IPS DF 6.9 (cell line): Measurements from ENCODE around the gene TMEM258.

Experiments used
- DNase-seq: peaks from one replicate; pipeline ENCODE4 v3.0.0-alpha.2; 2013; ENCODE audit warnings: low read depth, low spot score
- H3K27ac ChIP-seq: one replicate; pipeline ENCODE4 v1.5.1; 2013; ENCODE audit warnings: low read length, control low read depth
- H3K27me3 ChIP-seq: 2 replicates; pipeline ENCODE4 v1.6.1; 2013; ENCODE audit warnings: mild to moderate bottlenecking, low read length; ENCODE audit not compliant: control insufficient read depth, insufficient read depth
- H3K36me3 ChIP-seq: 2 replicates; pipeline ENCODE4 v1.6.1; 2013; ENCODE audit warnings: low read length; ENCODE audit not compliant: control insufficient read depth, insufficient read depth
- H3K4me1 ChIP-seq: 2 replicates; pipeline ENCODE4 v1.6.1; 2013; ENCODE audit warnings: low read length; ENCODE audit not compliant: control insufficient read depth, insufficient read depth
- H3K4me3 ChIP-seq: 2 replicates; pipeline ENCODE4 v1.5.1; 2013; ENCODE audit warnings: mild to moderate bottlenecking, low read length
- H3K9me3 ChIP-seq: 2 replicates; pipeline ENCODE4 v1.6.1; 2013; ENCODE audit warnings: low read length, inconsistent platforms; ENCODE audit not compliant: control insufficient read depth, insufficient read depth
- WGBS: extraction: QIAGEN DNeasy Blood & Tissue Kit; methylation state at CpG from one replicate; pipeline ENCODE4 v1.1.7; 2013; ENCODE audit warnings: mixed read lengths, missing lambda C conversion rate; ENCODE audit not compliant: insufficient read length, insufficient coverage; 5-methylcytosine and 5-hydroxymethylcytosine counted together

Gene TMEM258

DNA sequence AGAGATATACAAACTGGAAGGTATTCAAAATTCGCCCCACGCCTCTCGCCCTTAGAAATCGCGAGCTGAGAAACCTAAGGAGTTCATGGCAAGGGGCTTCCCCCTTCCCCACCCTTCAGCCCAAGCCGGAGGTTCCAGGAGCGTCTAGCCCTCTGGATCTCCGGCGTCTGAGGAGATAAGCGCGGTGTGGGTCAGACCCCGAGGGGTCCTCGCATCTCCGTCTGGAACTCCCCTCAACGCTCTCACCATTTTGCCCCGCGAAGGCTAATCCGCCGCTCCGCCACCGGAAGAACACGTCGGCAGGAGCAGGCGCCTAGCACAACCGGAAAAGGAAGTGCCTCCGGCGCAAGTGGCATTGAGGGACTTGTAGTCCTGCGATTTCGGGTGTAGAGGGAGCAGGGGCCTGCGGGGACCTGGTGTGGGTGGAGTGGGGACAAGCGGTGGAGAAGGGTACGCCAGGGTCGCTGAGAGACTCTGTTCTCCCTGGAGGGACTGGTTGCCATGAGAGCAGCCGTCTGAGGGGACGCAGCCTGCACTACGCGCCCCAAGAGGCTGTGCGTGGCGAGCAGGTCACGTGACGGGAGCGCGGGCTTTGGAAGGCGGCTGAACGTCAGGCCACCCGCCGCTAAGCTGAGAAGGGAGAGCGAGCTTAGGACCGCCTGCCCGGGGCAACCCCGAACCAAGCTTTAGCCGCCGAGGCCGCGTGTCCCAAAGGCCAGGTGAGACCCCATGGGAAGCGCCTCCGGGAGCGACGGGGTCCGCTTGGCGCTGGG is at the start of gene TMEM258, which contains the start of gene FEN1:
TSS of gene TMEM258 (minus strand) at position 290 of the 773 bp plus-strand sequence. CDS start at position 249, 41 bp downstream.
TSS of gene FEN1 (plus strand) at position 602 of the 773 bp plus-strand sequence. CDS start 2,451 bp downstream, outside the sequence.
- Histone ChIP-seq H3K27me3 (no peaks in the 10 kb centered on the region), H3K36me3 (peaks cover 32% of the 10 kb centered on the region), H3K4me1 (no peaks in the 10 kb centered on the region), H3K9me3 (no peaks in the 10 kb centered on the region), H3K27ac (no peak within 1 kb of the TSS), H3K4me3 (peak within 1 kb of the TSS; percentile 64)
- WGBS, result no CpG with 5 or more reads among the region's 61 CpGs
- no peak for DNase-seq

DNA sequence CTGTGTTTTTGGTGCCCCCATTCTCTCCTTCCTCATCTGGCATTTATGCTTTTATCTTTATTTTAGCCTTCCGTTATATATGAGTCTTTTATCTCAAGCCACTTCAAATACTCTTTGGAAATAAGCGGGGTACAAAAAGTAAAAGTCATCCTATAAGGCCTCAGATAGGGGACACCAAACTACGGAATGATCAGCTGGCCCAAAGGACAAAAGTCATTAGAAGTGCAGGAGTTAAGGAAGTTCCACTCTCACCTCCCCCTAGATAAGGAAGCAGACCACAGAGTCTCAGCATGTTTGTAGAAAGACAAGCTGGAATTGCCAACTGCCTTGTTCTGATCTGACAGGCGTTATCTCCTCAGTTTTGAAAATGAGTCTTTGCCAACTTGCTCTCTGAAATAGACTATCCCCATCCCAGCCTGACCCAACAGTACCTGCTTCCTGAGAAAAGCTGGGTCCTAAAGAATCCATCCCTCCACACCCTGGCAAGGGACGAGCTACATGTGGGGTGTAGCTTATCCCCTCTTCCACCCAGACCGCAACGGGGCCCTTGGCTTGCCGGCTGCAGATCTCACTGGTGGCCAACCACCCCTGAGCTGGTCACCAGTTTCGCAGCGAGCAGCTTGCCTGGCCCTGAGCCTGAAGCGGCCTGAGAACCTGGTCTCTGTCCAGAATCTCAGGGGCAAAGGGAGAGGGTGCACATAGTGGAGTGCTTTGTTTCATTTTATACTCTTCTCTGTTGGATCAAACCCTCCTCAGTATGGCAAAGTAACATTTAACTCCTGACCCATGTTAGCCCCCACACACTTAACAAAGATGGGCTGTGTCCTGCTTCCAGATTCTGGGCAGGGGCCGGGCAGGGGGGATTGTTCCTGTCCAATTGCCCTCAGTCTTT is 49.5 kb upstream of the TMEM258 start:
- no peaks in the 10 kb centered on the region for H3K4me1 ChIP-seq
- H3K27ac ChIP-seq, result no peak overlapping the region
- H3K4me3 ChIP-seq, result no peak overlapping the region
- H3K9me3 ChIP-seq, result no peaks in the 10 kb centered on the region
- no CpG with 5 or more reads among the region's 12 CpGs for WGBS
- H3K27me3 ChIP-seq, result no peaks in the 10 kb centered on the region
- DNase-seq, result no peak
- H3K36me3 ChIP-seq, result peaks cover 55% of the 10 kb centered on the region

DNA sequence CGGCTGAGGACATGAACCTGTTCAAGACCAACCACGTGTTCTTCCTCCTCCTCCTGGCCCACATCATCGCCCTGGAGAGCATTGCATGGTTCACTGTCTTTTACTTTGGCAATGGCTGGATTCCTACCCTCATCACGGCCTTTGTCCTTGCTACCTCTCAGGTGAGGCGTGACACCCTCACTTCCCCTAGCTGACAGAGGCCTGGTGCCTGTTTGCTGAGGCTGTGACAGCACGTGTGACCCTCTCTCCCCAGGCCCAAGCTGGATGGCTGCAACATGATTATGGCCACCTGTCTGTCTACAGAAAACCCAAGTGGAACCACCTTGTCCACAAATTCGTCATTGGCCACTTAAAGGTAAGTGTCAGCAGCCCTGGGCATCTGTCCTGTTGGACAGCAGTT is 48.0 kb upstream of the TMEM258 start:
- WGBS, result no CpG with 5 or more reads among the region's 7 CpGs
- Histone ChIP-seq H3K4me1 (no peaks in the 10 kb centered on the region), H3K4me3 (no peak overlapping the region), H3K9me3 (no peaks in the 10 kb centered on the region), H3K36me3 (peaks cover 50% of the 10 kb centered on the region), H3K27me3 (no peaks in the 10 kb centered on the region), H3K27ac (no peak overlapping the region)
- DNase-seq, result no peak

DNA sequence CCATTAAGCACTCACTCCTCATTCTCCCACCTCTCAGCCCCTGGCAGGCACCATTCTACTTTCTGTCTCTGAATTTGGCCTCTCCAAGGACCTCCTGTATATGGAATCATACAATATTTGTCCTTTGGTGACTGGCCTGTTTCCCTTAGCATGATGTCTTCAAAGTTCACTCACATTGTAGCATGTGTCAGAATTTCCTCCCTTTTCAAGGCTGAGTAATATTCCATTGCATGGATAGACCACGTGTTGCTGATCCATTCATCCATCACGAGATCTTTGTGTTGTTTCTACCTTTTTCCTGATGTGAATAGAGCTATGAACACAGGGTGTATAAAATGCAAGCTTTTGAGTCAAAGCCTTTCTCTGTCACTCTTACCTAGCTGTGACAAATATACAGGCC is 47.3 kb upstream of the TMEM258 start:
- WGBS, result no CpG with 5 or more reads among the region's 2 CpGs
- Histone ChIP-seq H3K4me3 (no peak overlapping the region), H3K27ac (no peak overlapping the region), H3K27me3 (no peaks in the 10 kb centered on the region), H3K36me3 (peaks cover 46% of the 10 kb centered on the region), H3K4me1 (no peaks in the 10 kb centered on the region; the same call in 1 of the 2 replicates), H3K9me3 (no peaks in the 10 kb centered on the region)
- DNase-seq, result no peak

DNA sequence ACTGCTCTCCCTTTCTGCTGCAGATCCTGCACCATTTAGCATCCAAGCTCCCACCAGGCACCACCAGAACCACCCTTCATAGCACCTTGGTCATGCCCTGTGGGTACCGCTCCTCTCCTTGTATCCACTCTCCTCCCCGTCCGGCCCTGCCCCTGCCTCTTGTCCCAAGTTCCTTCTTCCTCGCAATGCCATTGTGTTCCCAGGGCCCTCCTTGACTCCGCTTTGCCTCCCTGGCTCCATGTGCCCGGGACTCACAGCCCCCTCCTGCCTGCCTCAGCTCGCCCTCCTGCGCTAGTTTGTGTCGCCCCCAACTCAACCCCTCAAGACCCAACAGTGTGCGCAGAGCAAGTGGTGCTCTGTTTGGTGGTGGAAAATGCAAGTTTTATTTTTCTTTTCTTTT is 46.5 kb upstream of the TMEM258 start:
- Histone ChIP-seq H3K4me1 (peaks cover 5% of the 10 kb centered on the region), H3K9me3 (no peaks in the 10 kb centered on the region), H3K27me3 (no peaks in the 10 kb centered on the region), H3K4me3 (no peak overlapping the region), H3K36me3 (peaks cover 46% of the 10 kb centered on the region), H3K27ac (no peak overlapping the region)
- WGBS, result no CpG with 5 or more reads among the region's 10 CpGs
- no peak for DNase-seq

GRCh38 chr11:61838501-61838900 is 46.1 kb upstream of the TMEM258 start:
- WGBS, result no CpG with 5 or more reads among the region's 5 CpGs
- H3K27ac ChIP-seq, result no peak overlapping the region
- DNase-seq, result no peak
- H3K4me1 ChIP-seq, result peaks cover 8% of the 10 kb centered on the region
- H3K27me3 ChIP-seq, result no peaks in the 10 kb centered on the region
- H3K4me3 ChIP-seq, result no peak overlapping the region
- peaks cover 50% of the 10 kb centered on the region for H3K36me3 ChIP-seq
- H3K9me3 ChIP-seq, result no peaks in the 10 kb centered on the region

- WGBS, result no CpG with 5 or more reads among the region's 15 CpGs
- peaks cover 41% of the 10 kb centered on the region for H3K36me3 ChIP-seq
Observed at GRCh38 chr11:61837411-61838005, 45.1 kb upstream of the TMEM258 start.

DNA sequence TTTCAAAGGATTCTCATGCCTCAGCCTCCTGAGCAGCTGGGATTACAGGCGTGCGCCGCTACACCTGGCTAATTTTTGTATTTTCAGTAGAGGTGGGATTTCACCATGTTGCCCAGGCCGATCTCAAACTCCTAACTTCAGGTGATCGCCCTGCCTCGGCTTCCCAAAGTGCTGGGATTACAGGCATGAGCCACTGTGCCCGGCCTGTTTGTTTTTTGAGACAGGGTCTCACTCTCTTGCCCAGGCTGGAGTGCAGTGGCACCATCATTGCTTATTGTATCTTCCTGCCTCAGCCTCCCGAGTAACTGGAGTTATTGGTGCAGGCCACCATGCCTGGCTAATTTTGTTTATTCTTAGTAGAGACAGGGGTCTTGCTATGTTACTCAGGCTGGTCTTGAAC is 43.8 kb upstream of the TMEM258 start:
- no peaks in the 10 kb centered on the region for H3K27me3 ChIP-seq
- H3K9me3 ChIP-seq, result no peaks in the 10 kb centered on the region
- peaks cover 13% of the 10 kb centered on the region for H3K4me1 ChIP-seq
- H3K27ac ChIP-seq, result no peak overlapping the region
- no CpG with 5 or more reads among the region's 8 CpGs for WGBS
- peaks cover 33% of the 10 kb centered on the region for H3K36me3 ChIP-seq
- no peak for DNase-seq
- H3K4me3 ChIP-seq, result no peak overlapping the region

More at GRCh38 chr11:61837411-61838005, 45.1 kb upstream of the TMEM258 start:
- no peak overlapping the region for H3K4me3 ChIP-seq
- DNase-seq, result no peak
- peaks cover 13% of the 10 kb centered on the region for H3K4me1 ChIP-seq
- no peaks in the 10 kb centered on the region for H3K27me3 ChIP-seq
- H3K9me3 ChIP-seq, result no peaks in the 10 kb centered on the region
- no peak overlapping the region for H3K27ac ChIP-seq

- H3K4me1 ChIP-seq, result peaks cover 13% of the 10 kb centered on the region
- no peaks in the 10 kb centered on the region for H3K27me3 ChIP-seq
- H3K9me3 ChIP-seq, result no peaks in the 10 kb centered on the region
- DNase-seq, result no peak
- peak overlapping the region; percentile 44 for H3K27ac ChIP-seq
- no peak overlapping the region for H3K4me3 ChIP-seq
- H3K36me3 ChIP-seq, result peaks cover 16% of the 10 kb centered on the region
- no CpG with 5 or more reads among the region's 12 CpGs for whole genome bisulfite sequencing
Observed at GRCh38 chr11:61834278-61835048, 42.1 kb upstream of the TMEM258 start.

DNA sequence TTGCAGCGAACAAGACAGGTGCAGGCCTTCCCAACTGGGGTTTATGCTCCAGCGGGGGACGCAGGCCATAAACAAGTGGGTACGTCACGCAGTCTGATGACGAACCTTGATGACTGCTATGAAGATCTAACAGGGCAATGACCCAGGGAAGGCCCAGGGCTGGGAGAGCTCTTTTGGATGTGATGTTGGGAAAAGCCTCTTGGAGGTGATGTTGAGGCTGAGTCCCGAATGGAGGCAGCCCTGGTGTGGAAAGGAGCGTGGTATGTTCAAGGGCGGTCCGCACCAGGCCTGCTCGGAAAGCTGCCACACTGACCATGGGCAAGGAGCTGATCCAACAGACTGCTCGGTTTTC is 41.5 kb upstream of the TMEM258 start:
- Histone ChIP-seq H3K9me3 (no peaks in the 10 kb centered on the region), H3K27ac (peak overlapping the region; percentile 44), H3K4me3 (no peak overlapping the region), H3K27me3 (no peaks in the 10 kb centered on the region), H3K36me3 (peaks cover 14% of the 10 kb centered on the region), H3K4me1 (peaks cover 13% of the 10 kb centered on the region)
- no peak for DNase-seq
- no CpG with 5 or more reads among the region's 12 CpGs for WGBS
